ENCODE results near the gene RABL3.
"Not testable (repeated sequence)": the region's sequence is repeated elsewhere in the genome, so short reads cannot be mapped to it uniquely, and the experiment has no call there.

RABL3 gene

GRCh38 chr3:120641696-120642246, 100.5 kb downstream of the RABL3 start:
- H3K4me2 ChIP-seq (ENCODE audit: low read length): no peak overlapping the region
- no peaks in the 10 kb centered on the region for H3K27me3 ChIP-seq (ENCODE audit: insufficient read depth, low read length)
- H3K4me3 ChIP-seq (ENCODE audit: low read depth, low read length, poor library complexity, severe bottlenecking): no peak overlapping the region
- no peaks in the 10 kb centered on the region for H3K36me3 ChIP-seq (ENCODE audit: insufficient read depth, low read length)
- no peaks in the 10 kb centered on the region for H3F3A ChIP-seq (ENCODE audit: insufficient read depth, low read length)
- H3K4me1 ChIP-seq (ENCODE audit: insufficient read depth, low read length, severe bottlenecking): no peaks in the 10 kb centered on the region
- H3K79me2 ChIP-seq (ENCODE audit: insufficient read depth, low read length): no peaks in the 10 kb centered on the region
- H3K9me2 ChIP-seq (ENCODE audit: low read depth, low read length): no peaks in the 10 kb centered on the region
- H3K9ac ChIP-seq (ENCODE audit: low read length): no peak overlapping the region
- H3K27ac ChIP-seq (ENCODE audit: low read depth, low read length, poor library complexity, severe bottlenecking): no peak overlapping the region
- TF ChIP-seq EZH2 (IDR thresholded peaks at IDR 0.05; ENCODE audit: borderline replicate concordance, low read length): no peak
- TF ChIP-seq CTCF (IDR thresholded peaks at IDR 0.05; ENCODE audit: low read length): no peak
- no peaks in the 10 kb centered on the region for H3K9me3 ChIP-seq (ENCODE audit: low read length)
- no peak overlapping the region for H2AFZ ChIP-seq (ENCODE audit: low read length)
- H4K20me1 ChIP-seq (ENCODE audit: insufficient read depth, low read length): no peaks in the 10 kb centered on the region

- H4K20me1 ChIP-seq (ENCODE audit: insufficient read depth, low read length): no peaks in the 10 kb centered on the region
- H3K4me1 ChIP-seq (ENCODE audit: insufficient read depth, low read length, severe bottlenecking): no peaks in the 10 kb centered on the region
- H3K4me2 ChIP-seq (ENCODE audit: low read length): no peak overlapping the region
- no peaks in the 10 kb centered on the region for H3F3A ChIP-seq (ENCODE audit: insufficient read depth, low read length)
- no peaks in the 10 kb centered on the region for H3K36me3 ChIP-seq (ENCODE audit: insufficient read depth, low read length)
- H3K27me3 ChIP-seq (ENCODE audit: insufficient read depth, low read length): no peaks in the 10 kb centered on the region
- no peak overlapping the region for H3K9ac ChIP-seq (ENCODE audit: low read length)
- H2AFZ ChIP-seq (ENCODE audit: low read length): no peak overlapping the region
- no peak overlapping the region for H3K4me3 ChIP-seq (ENCODE audit: low read depth, low read length, poor library complexity, severe bottlenecking)
- H3K9me3 ChIP-seq (ENCODE audit: low read length): no peaks in the 10 kb centered on the region
- H3K27ac ChIP-seq (ENCODE audit: low read depth, low read length, poor library complexity, severe bottlenecking): no peak overlapping the region
- no peaks in the 10 kb centered on the region for H3K79me2 ChIP-seq (ENCODE audit: insufficient read depth, low read length)
- no peak for TF ChIP-seq EZH2 (IDR thresholded peaks at IDR 0.05; ENCODE audit: borderline replicate concordance, low read length)
- TF ChIP-seq CTCF (IDR thresholded peaks at IDR 0.05; ENCODE audit: low read length): no peak
- no peaks in the 10 kb centered on the region for H3K9me2 ChIP-seq (ENCODE audit: low read depth, low read length)
These were observed 102.1 kb downstream of the RABL3 start for GRCh38 chr3:120640231-120640630.

GRCh38 chr3:120638820-120639219, 103.5 kb downstream of the RABL3 start:
- not testable (repeated sequence) for H3K36me3 ChIP-seq (ENCODE audit: insufficient read depth, low read length); H3K9ac ChIP-seq (ENCODE audit: low read length); H3K27me3 ChIP-seq (ENCODE audit: insufficient read depth, low read length); H2AFZ ChIP-seq (ENCODE audit: low read length); H3K4me1 ChIP-seq (ENCODE audit: insufficient read depth, low read length, severe bottlenecking); H3K4me2 ChIP-seq (ENCODE audit: low read length); H3F3A ChIP-seq (ENCODE audit: insufficient read depth, low read length); H4K20me1 ChIP-seq (ENCODE audit: insufficient read depth, low read length); H3K4me3 ChIP-seq (ENCODE audit: low read depth, low read length, poor library complexity, severe bottlenecking); H3K79me2 ChIP-seq (ENCODE audit: insufficient read depth, low read length); H3K9me2 ChIP-seq (ENCODE audit: low read depth, low read length); H3K9me3 ChIP-seq (ENCODE audit: low read length); H3K27ac ChIP-seq (ENCODE audit: low read depth, low read length, poor library complexity, severe bottlenecking)

GRCh38 chr3:120637851-120638559, 104.3 kb downstream of the RABL3 start:
- Histone ChIP-seq H3K9me3 (ENCODE audit: low read length) (no peaks in the 10 kb centered on the region), H2AFZ (ENCODE audit: low read length) (no peak overlapping the region), H3K9me2 (ENCODE audit: low read depth, low read length) (no peaks in the 10 kb centered on the region), H3K27me3 (ENCODE audit: insufficient read depth, low read length) (no peaks in the 10 kb centered on the region), H3K4me1 (ENCODE audit: insufficient read depth, low read length, severe bottlenecking) (no peaks in the 10 kb centered on the region), H4K20me1 (ENCODE audit: insufficient read depth, low read length) (no peaks in the 10 kb centered on the region), H3K36me3 (ENCODE audit: insufficient read depth, low read length) (no peaks in the 10 kb centered on the region), H3K79me2 (ENCODE audit: insufficient read depth, low read length) (no peaks in the 10 kb centered on the region), H3K9ac (ENCODE audit: low read length) (no peak overlapping the region), H3F3A (ENCODE audit: insufficient read depth, low read length) (no peaks in the 10 kb centered on the region), H3K4me3 (ENCODE audit: low read depth, low read length, poor library complexity, severe bottlenecking) (no peak overlapping the region), H3K4me2 (ENCODE audit: low read length) (no peak overlapping the region), H3K27ac (ENCODE audit: low read depth, low read length, poor library complexity, severe bottlenecking) (no peak overlapping the region)
- TF ChIP-seq EZH2 (IDR thresholded peaks at IDR 0.05; ENCODE audit: borderline replicate concordance, low read length): no peak
- no peak for TF ChIP-seq CTCF (IDR thresholded peaks at IDR 0.05; ENCODE audit: low read length)

All from OCI-LY1 (cell line).